KBM-7 (cell line): Measurements from ENCODE around the gene PGPEP1.

ENCODE experiments used
- DNase-seq: peaks from one replicate; pipeline ENCODE4 v3.0.0-alpha.2; 2015
- in situ Hi-C: fragments of 300-500 bp; cut with MboI; formaldehyde crosslinking; loops from 2 replicates; pipeline ENCODE4 v1.14.3; 2020; ENCODE audit warnings: low sequenced_read_pairs, low pct_unique_long_range_greater_than_20kb, mixed read lengths

Gene PGPEP1, protein sequence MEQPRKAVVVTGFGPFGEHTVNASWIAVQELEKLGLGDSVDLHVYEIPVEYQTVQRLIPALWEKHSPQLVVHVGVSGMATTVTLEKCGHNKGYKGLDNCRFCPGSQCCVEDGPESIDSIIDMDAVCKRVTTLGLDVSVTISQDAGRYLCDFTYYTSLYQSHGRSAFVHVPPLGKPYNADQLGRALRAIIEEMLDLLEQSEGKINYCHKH

GRCh38 chr19:18340190-18340989 lies at the start of gene PGPEP1:
Gene PGPEP1, plus strand, starts transcription at chr19:18340598. Its CDS starts 84 bp downstream, at chr19:18340682.
- in situ Hi-C loops = no loop called here
- DNase-seq = peak; percentile 47

DNA sequence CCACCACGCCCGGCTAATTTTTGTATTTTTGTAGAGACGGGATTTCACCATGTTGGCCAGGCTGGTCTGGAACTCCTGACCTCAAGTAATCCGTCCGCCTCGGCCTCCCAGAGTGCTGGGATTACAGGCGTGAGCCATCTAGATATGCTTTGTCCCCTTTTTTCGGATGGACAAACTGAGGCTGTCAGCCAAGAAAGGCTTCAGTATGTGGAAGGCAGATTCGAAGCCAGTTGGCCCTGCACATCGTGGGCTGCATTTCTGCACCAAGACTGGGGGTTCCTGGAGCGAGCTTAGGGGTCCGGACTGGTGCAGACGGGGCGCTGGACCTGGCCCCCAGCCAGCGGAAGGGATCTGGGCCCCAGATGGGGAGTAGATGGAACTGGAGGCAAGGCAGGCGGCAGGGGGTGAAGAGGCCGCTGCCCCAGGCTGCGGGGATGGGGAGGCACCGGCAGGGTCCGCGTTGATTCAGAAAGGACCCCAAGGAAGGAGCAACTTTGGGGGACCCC lies 49.3 kb upstream of the PGPEP1 start:
- peak; percentile 37 for DNase-seq
- in situ Hi-C loops = no loop called here

GRCh38 chr19:18291590-18292461 lies 48.6 kb upstream of the PGPEP1 start:
- in situ Hi-C loops = no loop called here
- peak; percentile 93 for DNase-seq

DNA sequence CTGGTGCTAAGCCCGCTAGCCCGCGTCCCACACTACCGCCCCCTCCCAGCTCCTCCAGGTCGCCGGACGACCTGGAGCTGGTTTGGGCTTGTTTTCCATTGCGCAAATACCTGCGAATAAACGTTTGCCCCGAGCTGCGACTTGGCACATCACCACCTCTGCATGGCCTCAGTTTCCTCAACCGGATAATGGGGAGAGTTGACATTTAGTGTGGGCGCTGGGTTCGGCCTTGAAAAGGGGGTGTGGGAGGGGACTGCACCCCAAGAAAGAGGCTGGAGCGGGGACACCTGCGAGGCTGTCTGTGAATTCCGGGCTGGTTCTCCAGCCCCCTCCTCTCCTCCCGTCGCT lies 48.0 kb upstream of the PGPEP1 start:
- DNase-seq = peak; percentile 57
- in situ Hi-C loops = no loop called here

DNA sequence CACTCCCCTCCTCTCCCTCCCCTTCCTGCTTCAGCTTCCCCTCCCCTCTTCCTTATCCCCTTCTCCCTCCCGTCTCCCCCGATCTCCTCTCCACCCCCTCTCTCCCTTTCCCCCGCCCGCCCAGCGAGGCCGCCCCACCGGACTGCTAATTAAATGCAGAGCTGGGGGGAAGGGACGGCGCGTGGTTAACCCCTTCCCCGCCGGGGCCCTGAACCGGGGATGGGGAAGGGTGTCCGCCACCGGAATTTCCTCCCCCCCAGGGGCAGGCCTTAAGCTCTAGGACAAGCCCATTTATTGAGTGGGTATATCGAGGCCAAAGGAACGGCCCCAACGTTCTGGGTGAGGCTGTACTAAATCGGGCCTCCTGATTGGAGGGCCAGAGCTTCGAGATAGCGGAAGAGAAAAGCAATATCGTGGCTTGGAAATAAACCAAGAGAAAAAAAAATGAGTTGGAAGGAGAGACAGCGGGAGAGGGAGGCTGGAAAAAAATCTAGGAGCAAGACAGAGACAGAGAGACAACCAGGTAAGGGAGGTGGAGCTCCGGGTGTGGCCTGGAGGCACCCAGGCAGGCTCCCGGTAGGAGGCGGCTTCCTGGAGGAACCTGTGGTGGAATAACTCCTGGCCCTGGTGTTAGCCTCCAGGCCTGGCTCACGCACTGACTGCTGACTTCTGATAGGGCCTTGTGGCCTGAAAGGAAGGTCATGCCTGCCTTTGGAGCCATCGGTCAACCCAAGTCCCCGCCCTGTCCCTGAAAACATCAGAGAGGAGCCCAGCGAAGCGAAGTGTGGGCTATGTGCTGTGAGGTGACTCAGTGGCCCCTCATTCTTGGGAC lies 47.4 kb upstream of the PGPEP1 start:
- in situ Hi-C loops = no loop called here
- DNase-seq = peak; percentile 74

GRCh38 chr19:18293642-18294466 lies 46.5 kb upstream of the PGPEP1 start:
- no peak for DNase-seq
- in situ Hi-C loops = no loop called here

DNA sequence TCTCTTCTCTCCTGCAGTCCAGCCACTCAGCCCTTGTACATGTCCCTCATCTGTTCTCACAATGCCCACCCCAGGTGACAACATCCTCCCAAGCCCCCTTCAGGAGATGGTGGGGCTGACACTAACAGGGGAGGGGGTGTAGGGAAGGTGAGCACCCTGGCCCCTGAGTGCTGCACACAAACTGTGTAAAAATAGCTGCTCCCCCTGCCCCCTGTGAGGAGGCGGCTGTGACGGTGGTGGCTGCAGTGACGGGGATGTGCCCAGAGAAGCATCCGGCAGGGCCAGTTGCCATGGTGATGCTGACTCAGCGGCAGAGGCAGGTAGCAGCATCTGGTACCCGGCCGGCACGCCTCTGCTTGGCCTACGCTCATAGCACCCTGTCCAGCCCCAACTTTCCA lies 45.9 kb upstream of the PGPEP1 start:
- DNase-seq = no peak
- in situ Hi-C loops = no loop called here

DNA sequence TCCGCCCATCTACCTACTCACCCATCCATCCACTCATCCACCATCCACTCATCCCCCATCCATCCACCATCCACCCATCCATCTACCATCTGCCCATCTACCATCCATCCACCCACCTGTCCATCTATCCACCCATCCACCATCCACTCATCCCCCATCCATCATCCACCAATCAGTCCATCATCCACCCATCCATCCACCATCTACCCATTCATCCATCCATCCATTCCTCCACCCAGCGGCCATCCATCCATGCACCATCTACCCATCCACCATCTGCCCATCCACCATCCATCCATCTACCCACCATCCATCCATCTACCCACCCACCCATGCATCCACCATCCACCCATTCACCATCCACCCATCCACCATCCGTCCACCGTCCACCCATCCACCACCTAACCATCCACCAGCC lies 45.4 kb upstream of the PGPEP1 start:
- in situ Hi-C loops = no loop called here
- DNase-seq = no peak

DNA sequence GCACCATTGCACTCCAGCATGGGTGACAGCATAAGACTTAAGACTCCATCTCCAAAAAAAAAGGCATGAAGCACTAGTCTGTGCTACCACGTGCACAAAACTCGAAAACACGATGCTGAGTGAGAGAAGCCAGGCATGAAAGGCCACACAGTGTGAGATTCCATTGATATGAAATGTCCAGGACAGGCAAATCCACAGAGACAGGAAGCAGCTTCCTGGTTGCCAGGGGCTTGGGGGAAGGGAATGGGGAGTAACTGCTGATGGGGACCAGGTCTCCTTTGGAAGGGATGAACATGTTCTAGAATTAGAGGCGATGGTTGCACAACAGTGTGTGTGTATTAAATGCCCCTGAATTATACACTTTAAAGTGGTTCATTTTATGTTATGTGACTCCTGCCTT lies 43.1 kb upstream of the PGPEP1 start:
- no peak for DNase-seq

DNA sequence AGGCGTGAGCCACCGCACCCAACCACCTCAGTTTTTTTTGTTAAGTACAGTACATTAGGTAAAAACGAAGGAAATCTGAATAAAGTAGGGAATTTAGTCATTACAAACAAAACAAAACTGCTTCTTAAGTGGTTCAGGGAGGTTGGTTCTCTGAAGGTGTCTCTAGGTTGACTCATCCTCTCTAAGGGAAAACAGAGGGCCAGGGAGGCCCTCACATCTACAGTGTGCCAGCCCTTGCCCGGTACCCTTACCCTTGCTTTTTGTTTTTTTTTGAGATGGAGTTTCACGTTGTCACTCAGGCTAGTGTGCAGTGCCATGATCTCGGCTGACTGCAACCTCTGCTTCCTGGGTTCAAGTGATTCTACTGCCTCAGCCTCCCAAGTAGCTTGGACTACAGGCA lies 41.8 kb upstream of the PGPEP1 start:
- no peak for DNase-seq
- in situ Hi-C loops = no loop called here

More for the DNA sequence above, 43.1 kb upstream of the PGPEP1 start:
- in situ Hi-C loops = no loop called here

- no peak for DNase-seq
- in situ Hi-C loops = no loop called here
Measured at GRCh38 chr19:18299654-18300053, 40.7 kb upstream of the PGPEP1 start.

DNA sequence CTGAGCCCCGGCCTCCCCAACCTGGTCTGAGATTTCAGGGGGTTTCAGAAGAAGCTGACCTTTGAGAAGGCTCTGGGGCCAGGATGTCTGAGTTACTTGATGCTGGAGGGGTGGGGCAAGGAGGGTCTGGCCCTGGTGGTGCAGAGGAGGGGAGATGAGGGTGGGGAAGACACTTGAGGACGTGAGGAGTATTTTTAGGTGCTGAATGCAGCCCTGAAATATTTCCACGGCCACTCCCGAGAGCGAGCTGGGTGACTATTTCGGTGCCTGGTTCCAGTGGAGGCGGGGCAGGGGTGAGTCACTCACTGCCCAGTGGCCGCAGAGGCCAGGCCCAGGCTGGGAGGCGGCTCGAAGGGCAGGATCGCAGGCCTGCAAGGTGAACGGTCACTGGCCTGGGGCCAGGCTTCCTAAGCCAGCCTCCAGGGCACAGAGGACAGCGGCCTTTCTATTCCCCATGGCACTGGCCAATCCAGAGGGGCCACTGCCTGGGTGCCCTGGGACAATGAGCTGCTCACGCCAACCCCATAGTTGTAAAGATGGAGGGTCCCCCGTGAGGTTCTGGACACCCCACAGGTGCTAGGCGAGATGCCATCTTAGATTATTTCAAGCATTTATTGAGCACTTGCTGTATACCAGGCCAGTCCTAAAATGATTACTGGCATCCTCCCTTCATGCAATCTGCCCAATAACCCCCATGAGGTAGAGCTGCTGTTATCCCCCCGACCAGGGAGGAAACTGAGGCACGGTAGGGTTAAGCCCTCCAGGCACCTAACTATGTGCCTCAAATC lies 39.3 kb upstream of the PGPEP1 start:
- in situ Hi-C loops = no loop called here

GRCh38 chr19:18301718-18302111 lies 38.7 kb upstream of the PGPEP1 start:
- in situ Hi-C loops = no loop called here

More for the DNA sequence above, 39.3 kb upstream of the PGPEP1 start:
- DNase-seq = no peak

GRCh38 chr19:18304208-18304457 lies 36.3 kb upstream of the PGPEP1 start:
- in situ Hi-C loops = no loop called here
- peak; percentile 24 for DNase-seq

More at GRCh38 chr19:18301718-18302111, 38.7 kb upstream of the PGPEP1 start:
- DNase-seq = no peak

DNA sequence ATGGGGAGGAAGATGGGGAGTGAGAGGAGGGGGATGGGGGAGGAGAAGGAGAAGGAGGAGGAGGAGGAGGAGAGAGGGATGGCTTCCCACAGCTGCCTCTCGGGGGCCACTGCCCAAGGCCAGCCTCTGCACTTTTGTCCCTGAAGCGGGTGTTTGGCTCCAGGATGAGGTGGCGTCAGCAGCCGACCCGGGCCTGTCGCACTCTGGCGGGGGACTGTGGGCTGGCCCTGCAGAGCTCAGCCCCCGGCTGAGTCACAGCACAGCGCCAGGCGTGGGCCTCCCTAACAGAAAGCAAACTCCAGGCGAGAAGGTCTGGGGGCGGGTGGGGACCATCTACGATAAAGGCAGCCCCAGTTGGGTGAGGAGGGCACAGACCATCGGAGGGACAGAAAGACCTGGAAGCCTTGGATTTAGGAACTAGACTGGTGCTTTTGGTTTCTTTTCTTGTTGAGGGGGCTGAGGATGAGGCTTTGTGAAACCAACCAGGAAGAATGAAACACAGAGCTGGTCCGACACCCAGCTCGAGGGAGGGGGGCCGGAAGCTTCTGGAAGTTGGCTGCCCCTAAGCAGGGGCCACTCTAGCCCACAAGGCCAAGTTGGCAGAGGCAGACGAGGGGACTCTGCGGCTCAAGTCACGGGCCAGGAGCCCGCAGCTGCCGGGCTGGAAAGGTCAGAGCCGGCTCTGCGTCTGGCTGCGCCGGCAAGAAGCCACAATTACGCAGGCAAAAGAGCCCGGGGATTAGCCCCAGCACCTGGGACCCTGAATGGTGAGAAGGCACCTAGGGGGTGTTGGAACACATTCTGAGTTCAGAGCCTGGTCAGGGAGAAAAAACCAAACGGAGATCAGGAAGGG lies 35.7 kb upstream of the PGPEP1 start:
- peak; percentile 79 for DNase-seq
- in situ Hi-C loops = no loop called here

GRCh38 chr19:18306209-18306887 lies 34.0 kb upstream of the PGPEP1 start:
- in situ Hi-C loops = no loop called here
- no peak for DNase-seq
